Fibroblast of villous mesenchyme (primary cell): ENCODE data around the gene SFT2D2. TPM values are rescaled to one million over a fixed set of nuclear protein-coding genes. Genes with fewer than 3 reads are reported as not detected.
A peak's percentile ranks its signal among the peaks of the same experiment; 100 is the strongest.

ENCODE experiments used
- DNase-seq: peaks from one replicate; pipeline ENCODE4 v3.0.0-alpha.2; 2010; ENCODE audit warnings: low read depth
- H3K4me3 ChIP-seq: 2 replicates; pipeline ENCODE4 v1.5.1; 2011; ENCODE audit warnings: low read depth, mild to moderate bottlenecking, low read length
- CTCF ChIP-seq: IDR thresholded peaks from 2 replicates; pipeline ENCODE4 v1.5.1; 2012; ENCODE audit warnings: low read depth, mild to moderate bottlenecking, low read length; ENCODE audit not compliant: insufficient read depth
- total RNA-seq: library from RNA; depleted of rRNA; stranded (reverse); fragments of >200 nt; gene quantifications from 2 replicates; pipeline ENCODE4 v1.2.3, GENCODE V29; 2012

SFT2D2 gene
- total RNA-seq, 1 donor: 47.1 TPM

GRCh38 chr1:168223261-168223660 is 2.5 kb upstream of the SFT2D2 start:
- no peak for TF ChIP-seq CTCF

GRCh38 chr1:168223681-168224540 is 1.9 kb upstream of the SFT2D2 start:
- DNase-seq: no peak
- no peak for TF ChIP-seq CTCF
- no peak overlapping the region for H3K4me3 ChIP-seq

More at GRCh38 chr1:168223261-168223660, 2.5 kb upstream of the SFT2D2 start:
- no peak for DNase-seq
- no peak overlapping the region for H3K4me3 ChIP-seq

- no peak for DNase-seq
- no peak overlapping the region for H3K4me3 ChIP-seq
- no peak for TF ChIP-seq CTCF
Measured at GRCh38 chr1:168224991-168225390, 813 bp upstream of the SFT2D2 start.

GRCh38 chr1:168227620-168228019 is 1.8 kb downstream of the SFT2D2 start:
- peak overlapping the region; percentile 93 for H3K4me3 ChIP-seq
- no peak for TF ChIP-seq CTCF
- peak; percentile 43 for DNase-seq

GRCh38 chr1:168229893-168230292 is 4.1 kb downstream of the SFT2D2 start:
- TF ChIP-seq CTCF: no peak
- no peak for DNase-seq
- no peak overlapping the region for H3K4me3 ChIP-seq

GRCh38 chr1:168230709-168231108 is 4.9 kb downstream of the SFT2D2 start:
- no peak for DNase-seq
- no peak for TF ChIP-seq CTCF
- H3K4me3 ChIP-seq: no peak overlapping the region
